Lung (tissue), 12 donors: ENCODE results near the gene TINAG. TPM values are rescaled to one million over a fixed set of nuclear protein-coding genes. Genes with fewer than 3 reads are reported as not detected.

ENCODE experiments used
- ATAC-seq: fragments of 200-7000 bp; cut with Tn5 transposase; one replicate; pipeline ENCODE4 v1.9.1; 2020; ENCODE audit warnings: moderate number of reproducible peaks; ENCODE audit not compliant: insufficient read depth, low FRiP score
- DNase-seq, 3 donors: peaks; one replicate each; pipeline ENCODE4 v3.0.0-alpha.2; 2013 to 2017
- H3K27ac ChIP-seq, 2 donors: one replicate each; pipeline ENCODE4 v1.5.1; 2013; ENCODE audit warnings: mild to moderate bottlenecking in 2 of 2, moderate library complexity in 2 of 2, control low read depth in 1 of 2, inconsistent platforms in 1 of 2, low read depth in 1 of 2, low read length in 1 of 2
- H3K27me3 ChIP-seq, 3 donors: one replicate each; pipeline ENCODE4 v1.5.1; 2013; ENCODE audit warnings: low read length in 2 of 3; ENCODE audit not compliant: control insufficient read depth in 3 of 3, insufficient read depth in 3 of 3
- H3K36me3 ChIP-seq, 4 donors: one replicate each; pipeline ENCODE4 v1.5.1; 2013; ENCODE audit warnings: low read length in 4 of 4, mild to moderate bottlenecking in 1 of 4, moderate library complexity in 1 of 4; ENCODE audit not compliant: control insufficient read depth in 4 of 4, insufficient read depth in 4 of 4
- H3K4me1 ChIP-seq, 5 donors: one replicate each; pipeline ENCODE4 v1.5.1; 2013; ENCODE audit warnings: low read length in 5 of 5, mild to moderate bottlenecking in 2 of 5, moderate library complexity in 1 of 5; ENCODE audit not compliant: control insufficient read depth in 5 of 5, insufficient read depth in 5 of 5
- H3K4me3 ChIP-seq: one replicate; pipeline ENCODE4 v1.5.1; 2013; ENCODE audit warnings: mild to moderate bottlenecking, control low read depth, moderate library complexity
- H3K9ac ChIP-seq, 2 donors: one replicate each; pipeline ENCODE4 v1.5.1; 2013; ENCODE audit warnings: low read length in 2 of 2, control low read depth in 1 of 2; ENCODE audit not compliant: insufficient read depth in 1 of 2
- H3K9me3 ChIP-seq, 4 donors: one replicate each; pipeline ENCODE4 v1.5.1; 2013; ENCODE audit warnings: low read length in 3 of 4, mild to moderate bottlenecking in 1 of 4, moderate library complexity in 1 of 4; ENCODE audit not compliant: control insufficient read depth in 4 of 4, insufficient read depth in 3 of 4
- WGBS, 2 donors: extraction: QIAGEN DNeasy Blood & Tissue Kit; methylation state at CpG; one replicate each; pipeline ENCODE4 v1.1.7; 2013; 5-methylcytosine and 5-hydroxymethylcytosine counted together
- polyA plus RNA-seq, 2 donors: library from polyadenylated mRNA; stranded (reverse); fragments of 200-250 nt; gene quantifications; one replicate each; pipeline ENCODE4 v1.2.1, GENCODE V29; 2013
- total RNA-seq, 2 donors: library from RNA; depleted of rRNA in 1 of 2; stranded (reverse); fragments of >200 nt in 1 of 2; gene quantifications; one replicate each; pipeline ENCODE4 v1.2.1, GENCODE V29; 2014 to 2021
- TF ChIP-seq, protein P1 (sequence below): IDR thresholded peaks from 2 replicates; pipeline ENCODE4 v1.5.1; 2012; ENCODE audit warnings: mild to moderate bottlenecking; ENCODE audit errors: control extremely low read depth, extremely low read depth
- donor health status: control.
- donor health status: control.
- donor health status: Bipolar disorder and iron deficiency.
- donor health status: healthy.
- donor health status: DM: yes; HTN: yes; CAD: no.

TINAG gene
- total and polyA plus RNA-seq, 4 donors, result not detected

DNA sequence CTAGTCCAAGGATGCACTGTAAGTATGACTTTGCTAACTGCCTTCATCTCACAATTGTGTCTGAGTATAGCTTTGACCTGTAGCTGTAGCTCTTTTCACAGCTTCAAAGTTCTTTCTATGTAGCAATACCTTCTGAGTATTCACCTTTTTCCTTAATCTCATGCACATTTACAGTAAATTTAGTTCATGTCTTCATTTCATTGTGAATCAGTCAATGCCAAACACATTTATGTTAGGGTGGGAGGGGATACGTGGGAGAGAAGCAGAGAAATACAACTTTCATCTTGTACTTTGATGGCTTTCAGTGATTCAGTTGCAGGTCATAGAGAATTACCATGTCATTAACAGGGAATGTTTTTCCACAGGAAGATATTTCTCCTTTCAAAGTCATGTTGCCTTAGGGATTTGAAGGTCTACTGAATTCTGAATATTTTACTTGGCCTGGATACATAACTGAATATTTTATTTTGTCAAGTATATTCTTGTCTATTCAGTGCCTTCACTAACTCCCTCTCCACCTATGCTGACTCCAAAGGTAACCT is 119.2 kb downstream of the TINAG start:
- TF ChIP-seq, protein P1, sequence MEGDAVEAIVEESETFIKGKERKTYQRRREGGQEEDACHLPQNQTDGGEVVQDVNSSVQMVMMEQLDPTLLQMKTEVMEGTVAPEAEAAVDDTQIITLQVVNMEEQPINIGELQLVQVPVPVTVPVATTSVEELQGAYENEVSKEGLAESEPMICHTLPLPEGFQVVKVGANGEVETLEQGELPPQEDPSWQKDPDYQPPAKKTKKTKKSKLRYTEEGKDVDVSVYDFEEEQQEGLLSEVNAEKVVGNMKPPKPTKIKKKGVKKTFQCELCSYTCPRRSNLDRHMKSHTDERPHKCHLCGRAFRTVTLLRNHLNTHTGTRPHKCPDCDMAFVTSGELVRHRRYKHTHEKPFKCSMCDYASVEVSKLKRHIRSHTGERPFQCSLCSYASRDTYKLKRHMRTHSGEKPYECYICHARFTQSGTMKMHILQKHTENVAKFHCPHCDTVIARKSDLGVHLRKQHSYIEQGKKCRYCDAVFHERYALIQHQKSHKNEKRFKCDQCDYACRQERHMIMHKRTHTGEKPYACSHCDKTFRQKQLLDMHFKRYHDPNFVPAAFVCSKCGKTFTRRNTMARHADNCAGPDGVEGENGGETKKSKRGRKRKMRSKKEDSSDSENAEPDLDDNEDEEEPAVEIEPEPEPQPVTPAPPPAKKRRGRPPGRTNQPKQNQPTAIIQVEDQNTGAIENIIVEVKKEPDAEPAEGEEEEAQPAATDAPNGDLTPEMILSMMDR, result no peak
- WGBS, 2 donors, result 72 to 85% methylated on average over 1 of the region's 1 CpG
- H3K27ac ChIP-seq, result no peak overlapping the region
- ATAC-seq, result no peak
- H3K27me3 ChIP-seq, result no peaks in the 10 kb centered on the region
- H3K9me3 ChIP-seq, result peaks cover 0 to 2% (median 0%) of the 10 kb centered on the region in 4 donors
- H3K4me1 ChIP-seq, result no peaks in the 10 kb centered on the region
- no peak overlapping the region for H3K9ac ChIP-seq
- DNase-seq, result no peak
- no peaks in the 10 kb centered on the region for H3K36me3 ChIP-seq
- H3K4me3 ChIP-seq, result no peak overlapping the region

DNA sequence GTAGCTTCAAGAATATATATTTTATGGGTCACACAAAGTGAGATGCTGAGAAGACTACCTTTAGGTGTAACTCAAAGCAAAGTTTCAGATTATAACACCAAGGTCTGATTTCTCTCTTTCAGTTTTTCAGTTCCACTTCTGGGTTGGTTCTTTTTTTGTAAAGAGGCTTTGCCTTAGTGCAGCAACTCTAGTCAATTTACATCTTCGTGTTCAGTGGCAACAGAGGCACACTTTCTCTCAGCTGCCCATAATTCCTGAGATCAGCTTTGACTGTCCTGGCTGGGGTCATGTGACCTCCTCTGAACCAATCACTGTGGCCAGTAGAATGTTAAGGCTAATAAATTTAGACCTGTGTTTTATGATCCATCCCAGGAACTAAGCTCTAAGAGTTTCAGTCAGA is 120.2 kb downstream of the TINAG start:
- Histone ChIP-seq H3K36me3 (no peaks in the 10 kb centered on the region), H3K9ac (no peak overlapping the region), H3K9me3 (peaks cover 0 to 2% (median 0%) of the 10 kb centered on the region in 4 donors), H3K27me3 (no peaks in the 10 kb centered on the region), H3K27ac (no peak overlapping the region), H3K4me3 (no peak overlapping the region), H3K4me1 (no peaks in the 10 kb centered on the region)
- ATAC-seq, result no peak
- TF ChIP-seq, protein P1, result no peak
- DNase-seq, result no peak
- WGBS, 2 donors, result 70 to 81% methylated on average over 1 of the region's 1 CpG

DNA sequence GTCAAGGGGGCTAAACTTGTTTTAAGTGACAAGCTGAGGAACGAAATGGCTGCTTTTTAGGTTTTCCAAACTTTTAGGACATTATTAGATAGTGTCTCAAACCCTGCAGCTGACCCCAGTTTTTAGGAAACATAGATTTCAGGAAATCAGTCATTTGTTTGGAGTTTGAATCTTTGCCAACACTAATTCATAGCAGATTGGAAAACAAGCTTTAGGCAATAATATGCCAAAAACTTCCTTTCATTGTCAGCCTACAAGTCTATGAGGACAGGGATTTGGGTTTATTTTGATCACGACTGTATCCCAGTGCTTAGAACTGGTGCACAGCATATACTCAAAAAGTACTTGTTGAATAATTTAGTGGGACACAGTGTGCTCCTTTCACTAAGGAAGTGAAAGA is 123.2 kb downstream of the TINAG start:
- Histone ChIP-seq H3K4me3 (no peak overlapping the region), H3K9me3 (no peaks in the 10 kb centered on the region), H3K36me3 (no peaks in the 10 kb centered on the region), H3K9ac (no peak overlapping the region), H3K27ac (no peak overlapping the region), H3K27me3 (no peaks in the 10 kb centered on the region), H3K4me1 (no peaks in the 10 kb centered on the region)
- TF ChIP-seq, protein P1, result no peak
- ATAC-seq (no peak), DNase-seq (peak in 2 of 3 donors; percentile 0 to 25)
- 50 to 61% methylated on average over 2 of the region's 2 CpGs for WGBS, 2 donors

Other genes starting within 250 kb of the TINAG start
- 1 to 10 TPM in 1 of 2 donors, under 1 TPM in 1; 0.51 to 1.3 TPM for gene MLIP, start 197.0 kb upstream of the TINAG start, total RNA-seq
- gene MLIP, start 197.0 kb upstream of the TINAG start, polyA plus RNA-seq, result under 1 TPM; 0.16 to 0.18 TPM